RWPE2 (cell line): Measurements from ENCODE around the gene SNX11.

Experiments
- ATAC-seq: fragments of 200-7000 bp; cut with Tn5 transposase; 3 replicates; pipeline ENCODE4 v1.9.1; 2021; ENCODE audit warnings: low read depth
- DNase-seq: peaks from one replicate; pipeline ENCODE4 v3.0.0-alpha.2; 2020; ENCODE audit warnings: low spot score
- H3K27ac ChIP-seq: fragments of 450-650 bp; 2 replicates; pipeline ENCODE4 v1.5.1; 2017; ENCODE audit warnings: mild to moderate bottlenecking; ENCODE audit not compliant: poor library complexity, severe bottlenecking
- H3K27me3 ChIP-seq: fragments of 250-450 bp; sonication (Bioruptor Pico); 2 replicates; pipeline ENCODE4 v1.5.1; 2021; ENCODE audit warnings: mild to moderate bottlenecking, moderate library complexity; ENCODE audit not compliant: insufficient read depth, poor library complexity, severe bottlenecking
- H3K36me3 ChIP-seq: fragments of 250-450 bp; sonication (Bioruptor Pico); 2 replicates; pipeline ENCODE4 v1.5.1; 2020; ENCODE audit warnings: low read depth, mild to moderate bottlenecking, moderate library complexity
- H3K4me1 ChIP-seq: fragments of 250-450 bp; sonication (Bioruptor Pico); 2 replicates; pipeline ENCODE4 v1.5.1; 2021; ENCODE audit warnings: mild to moderate bottlenecking, moderate library complexity; ENCODE audit not compliant: insufficient read depth, poor library complexity, severe bottlenecking
- H3K4me3 ChIP-seq: fragments of 250-450 bp; sonication (Bioruptor Pico); 2 replicates; pipeline ENCODE4 v1.5.1; 2021; ENCODE audit warnings: mild to moderate bottlenecking, moderate library complexity; ENCODE audit not compliant: severe bottlenecking
- H3K9me3 ChIP-seq: fragments of 250-450 bp; sonication (Bioruptor Pico); 2 replicates; pipeline ENCODE4 v1.5.1; 2021; ENCODE audit warnings: mild to moderate bottlenecking, moderate library complexity; ENCODE audit not compliant: severe bottlenecking
- CTCF ChIP-seq: fragments of 450-650 bp; IDR thresholded peaks from one replicate; pipeline ENCODE4 v1.5.1; 2017; ENCODE audit warnings: mild to moderate bottlenecking, moderate library complexity; ENCODE audit not compliant: poor library complexity, severe bottlenecking

The SNX11 gene

DNA sequence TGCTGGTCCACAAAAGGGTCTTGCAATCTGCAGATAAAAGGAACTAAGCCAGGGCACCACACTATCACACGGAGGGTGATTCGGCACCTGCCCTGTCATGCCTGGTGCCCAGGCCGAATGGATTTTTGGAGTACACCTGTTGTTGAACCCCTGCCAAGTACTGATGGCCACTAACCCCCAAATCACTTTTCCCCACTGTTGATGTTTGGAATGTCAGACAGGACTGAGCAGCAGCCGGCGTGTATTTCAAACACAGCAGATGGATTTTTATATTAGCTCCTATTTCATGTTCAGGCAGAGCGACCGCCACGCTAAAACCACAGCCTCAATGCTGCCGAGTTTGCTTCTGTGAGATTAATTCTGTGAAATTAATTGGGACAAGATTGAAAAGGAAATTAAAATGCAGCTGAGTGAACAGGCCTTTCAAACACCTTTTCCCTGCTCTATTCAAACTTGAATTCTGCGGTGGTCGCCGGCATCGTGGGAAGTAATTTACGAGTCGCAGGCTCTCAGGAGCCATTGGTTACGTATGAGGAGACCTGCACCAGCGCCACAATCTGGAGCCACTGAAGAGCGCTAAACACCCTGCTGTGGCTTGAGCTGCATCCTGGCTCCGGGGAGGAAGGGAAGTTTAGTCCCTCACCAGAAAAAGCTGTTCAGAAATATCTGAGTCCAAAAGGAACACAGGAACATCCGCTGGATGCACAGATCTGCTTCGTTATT lies 48.5 kb downstream of the SNX11 start:
- Histone ChIP-seq H3K4me1 (no peaks in the 10 kb centered on the region), H3K9me3 (no peaks in the 10 kb centered on the region), H3K27ac (no peak overlapping the region), H3K27me3 (peaks cover 18% of the 10 kb centered on the region), H3K4me3 (no peak overlapping the region), H3K36me3 (no peaks in the 10 kb centered on the region)
- DNase-seq (no peak), ATAC-seq (no peak)
- TF ChIP-seq CTCF, result no peak

- Histone ChIP-seq H3K4me1 (no peaks in the 10 kb centered on the region), H3K9me3 (no peaks in the 10 kb centered on the region), H3K4me3 (no peak overlapping the region), H3K27ac (no peak overlapping the region), H3K36me3 (no peaks in the 10 kb centered on the region), H3K27me3 (no peaks in the 10 kb centered on the region)
- ATAC-seq, result no peak
- DNase-seq, result no peak
- TF ChIP-seq CTCF, result no peak
Observed at GRCh38 chr17:48159232-48159631, 51.7 kb downstream of the SNX11 start.

DNA sequence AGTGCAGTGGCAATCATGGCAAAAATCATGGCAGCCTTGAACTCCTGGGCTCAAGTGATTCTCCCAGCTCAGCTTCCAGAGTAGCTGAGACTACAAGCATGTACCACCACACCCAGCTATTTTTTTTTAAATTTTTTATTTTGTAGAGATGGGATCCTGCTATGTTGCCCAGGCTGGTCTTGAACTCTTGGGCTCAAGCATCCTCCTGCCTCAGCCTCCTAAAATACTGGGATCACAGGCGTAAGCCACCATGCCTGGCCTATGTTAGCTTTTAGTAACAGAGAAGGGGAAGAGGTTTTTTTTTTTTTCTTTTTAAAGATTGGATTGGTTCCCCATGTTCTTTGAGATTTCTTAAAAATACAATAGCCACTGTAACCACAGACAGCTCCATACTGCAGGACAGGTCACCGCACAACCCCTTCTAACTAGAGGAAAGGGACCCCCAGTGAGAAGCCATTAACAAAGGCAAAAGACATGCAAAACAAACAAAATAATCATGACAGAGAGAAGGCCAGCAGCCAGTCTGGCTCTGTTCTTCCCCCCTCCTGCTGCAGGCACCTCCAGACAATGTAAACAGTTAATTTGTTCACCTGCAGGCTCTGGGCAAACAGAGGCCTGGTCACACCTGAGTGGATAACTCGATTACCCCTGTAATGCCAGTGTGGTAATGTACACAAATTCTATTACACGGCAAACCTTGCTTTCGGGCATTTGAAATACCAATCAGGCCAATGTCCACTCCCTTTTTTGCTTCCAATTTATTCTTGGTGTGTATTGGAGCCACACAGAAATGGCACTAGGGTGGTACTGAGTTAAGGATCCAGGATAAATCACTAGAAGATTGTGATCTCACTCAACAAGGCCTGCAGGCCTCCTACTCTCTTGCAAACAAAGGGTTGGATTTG lies 52.9 kb downstream of the SNX11 start:
- Histone ChIP-seq H3K36me3 (no peaks in the 10 kb centered on the region), H3K9me3 (no peaks in the 10 kb centered on the region), H3K27me3 (no peaks in the 10 kb centered on the region), H3K27ac (no peak overlapping the region), H3K4me3 (no peak overlapping the region), H3K4me1 (no peaks in the 10 kb centered on the region)
- TF ChIP-seq CTCF, result no peak
- no peak for ATAC-seq
- no peak for DNase-seq

GRCh38 chr17:48161127-48161905 lies 53.8 kb downstream of the SNX11 start:
- no peaks in the 10 kb centered on the region for H3K27me3 ChIP-seq
- DNase-seq, result no peak
- no peak overlapping the region for H3K4me3 ChIP-seq
- no peak for TF ChIP-seq CTCF
- no peaks in the 10 kb centered on the region for H3K9me3 ChIP-seq
- no peak overlapping the region for H3K27ac ChIP-seq
- ATAC-seq, result no peak
- no peaks in the 10 kb centered on the region for H3K4me1 ChIP-seq
- H3K36me3 ChIP-seq, result no peaks in the 10 kb centered on the region
